Fibroblast of upper back skin (primary cell): ENCODE measurements around the gene ZNF780B.

Experiments
- DNase-seq: peaks from one replicate; pipeline ENCODE4 v3.0.0-alpha.2; 2013

ZNF780B gene

GRCh38 chr19:40035996-40036395, 20.0 kb downstream of the ZNF780B start:
- DNase-seq: peak; percentile 3

DNA sequence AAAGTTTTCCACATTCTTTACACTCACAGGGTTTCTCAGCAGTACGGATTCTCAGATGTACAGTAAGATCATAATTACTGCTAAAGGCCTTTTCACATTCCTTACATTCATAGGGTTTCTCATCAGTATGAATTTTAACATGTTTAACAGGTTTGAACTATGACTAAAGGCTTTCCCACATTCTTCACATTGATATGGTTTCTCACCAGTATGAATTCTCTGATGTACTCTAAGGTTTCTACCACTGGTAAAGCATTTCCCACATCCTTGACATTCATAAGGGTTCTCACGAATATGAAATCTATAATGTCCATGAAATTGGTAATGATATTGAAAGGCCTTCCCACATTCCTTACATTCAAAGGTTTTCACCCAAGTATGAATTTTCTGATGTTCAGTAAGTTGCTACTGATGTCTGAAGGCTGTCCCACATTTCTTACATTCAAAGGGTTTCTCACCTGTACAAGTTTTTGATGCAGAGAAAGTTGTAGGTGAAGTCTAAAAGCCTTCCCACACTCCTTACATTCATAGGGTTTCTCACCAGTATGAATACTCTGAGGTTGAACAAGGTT, 22.0 kb downstream of the ZNF780B start:
- no peak for DNase-seq

GRCh38 chr19:40026597-40026970, 29.4 kb downstream of the ZNF780B start:
- DNase-seq: no peak

- no peak for DNase-seq
Measured at GRCh38 chr19:40025938-40026596, 30.0 kb downstream of the ZNF780B start.

DNA sequence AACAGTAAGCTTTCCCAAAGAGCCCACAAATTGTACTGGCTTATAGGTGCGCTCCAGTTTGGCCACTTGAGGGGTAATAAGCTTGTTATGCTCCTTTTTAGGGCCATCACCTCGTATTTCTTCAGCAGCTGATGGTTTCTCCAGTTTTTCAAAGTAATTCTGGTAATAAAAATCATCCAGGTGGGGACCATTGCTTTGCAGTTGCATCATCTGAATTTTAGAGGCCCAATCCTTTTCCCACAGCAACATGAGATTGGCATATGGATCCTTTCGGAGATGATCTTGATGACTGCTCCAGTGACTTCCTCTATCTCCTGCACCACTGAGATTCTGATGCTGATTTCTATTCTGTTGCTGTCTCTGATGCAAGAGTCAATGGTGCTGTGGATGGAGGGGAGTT, 32.1 kb downstream of the ZNF780B start:
- DNase-seq: no peak

GRCh38 chr19:40013991-40014390, 42.0 kb downstream of the ZNF780B start:
- no peak for DNase-seq

DNA sequence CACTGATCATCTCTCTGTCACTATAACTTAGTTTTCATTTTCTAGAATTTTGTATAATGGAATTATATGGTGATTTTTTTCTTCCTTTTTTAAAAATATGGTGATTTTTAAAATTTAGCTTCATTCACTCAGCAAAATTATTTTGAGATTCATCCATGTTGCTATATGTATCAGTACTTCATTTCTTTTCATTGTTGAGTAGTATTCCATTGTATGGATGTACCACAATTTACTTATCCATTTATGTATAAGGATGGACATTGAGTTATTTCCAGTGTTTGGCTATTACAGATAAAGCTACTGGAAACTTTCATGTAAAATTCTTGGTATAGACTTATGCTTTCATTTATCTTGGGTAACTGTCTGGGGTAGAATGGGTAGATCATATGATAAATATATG, 46.4 kb downstream of the ZNF780B start:
- DNase-seq: no peak

DNA sequence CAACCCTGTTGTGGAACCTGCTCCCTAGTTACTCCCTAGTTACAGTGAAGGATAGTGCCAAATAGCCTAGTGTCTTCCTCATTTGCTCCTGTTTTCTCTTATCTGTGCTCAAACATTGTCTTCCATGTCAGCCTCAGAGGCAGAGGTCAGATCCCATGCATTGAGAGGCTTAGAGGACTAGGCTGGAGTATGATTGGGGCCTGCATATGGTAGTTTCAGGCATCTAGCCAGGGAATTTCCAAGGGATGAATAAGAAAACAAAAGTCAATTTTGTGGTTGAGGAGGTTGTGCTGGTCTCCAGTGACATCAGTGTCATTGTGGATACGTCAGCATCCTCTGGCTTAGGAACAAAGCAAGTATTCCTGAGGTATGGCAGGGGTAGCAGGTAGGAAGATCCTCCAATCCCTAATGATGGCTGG, 49.7 kb downstream of the ZNF780B start:
- DNase-seq: peak; percentile 75

- no peak for DNase-seq
Measured at GRCh38 chr19:40005691-40006272, 50.2 kb downstream of the ZNF780B start.

- DNase-seq: no peak
Measured at GRCh38 chr19:39998501-39998900, 57.5 kb downstream of the ZNF780B start.

GRCh38 chr19:39997638-39998216, 58.3 kb downstream of the ZNF780B start:
- DNase-seq: no peak

DNA sequence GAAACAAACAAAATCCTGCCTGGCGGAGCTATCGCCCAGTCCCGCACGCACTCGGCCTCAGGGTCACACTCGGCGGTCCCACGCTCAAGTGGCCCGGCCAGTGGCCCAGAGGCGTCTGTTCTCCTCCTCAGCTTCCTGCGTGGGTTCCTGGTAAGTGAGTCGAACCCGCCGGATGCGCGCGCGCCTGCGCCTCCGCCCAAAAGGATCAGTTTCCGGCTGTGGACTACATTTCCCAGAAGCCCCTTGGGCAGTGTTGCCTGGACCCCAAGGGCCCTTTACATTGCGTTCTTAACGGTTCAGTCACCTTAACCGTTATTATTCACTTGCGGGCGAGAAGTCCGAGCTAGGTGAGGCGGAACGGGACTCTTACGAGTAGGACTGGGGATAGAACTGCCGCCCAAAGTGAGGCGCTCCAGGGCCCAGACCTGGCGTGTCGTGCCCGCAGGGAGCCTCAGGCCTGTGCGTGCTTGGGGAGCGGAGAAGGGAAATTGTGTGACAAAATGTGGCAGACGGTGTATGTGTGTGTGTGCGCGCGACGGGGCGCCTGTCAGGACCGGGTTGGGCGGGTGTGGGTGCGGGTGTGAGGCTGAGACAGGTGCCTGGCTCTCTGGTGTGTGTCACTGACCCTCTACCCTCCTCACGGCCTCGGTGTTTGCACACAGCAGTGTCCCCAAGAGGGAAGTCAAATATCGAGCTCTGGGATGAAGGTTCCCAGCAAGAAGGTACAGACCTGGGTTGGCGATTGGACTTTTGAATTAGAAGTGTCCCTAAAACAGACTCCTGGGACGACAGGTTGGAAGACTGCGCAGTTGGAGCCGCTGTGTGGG, 59.0 kb downstream of the ZNF780B start, which contains the start of gene ZNF546:
ZNF546 (plus strand) TSS at position 250 of the 827 bp plus-strand sequence. CDS start 1,267 bp downstream, outside the sequence.
- DNase-seq: peak; percentile 87

DNA sequence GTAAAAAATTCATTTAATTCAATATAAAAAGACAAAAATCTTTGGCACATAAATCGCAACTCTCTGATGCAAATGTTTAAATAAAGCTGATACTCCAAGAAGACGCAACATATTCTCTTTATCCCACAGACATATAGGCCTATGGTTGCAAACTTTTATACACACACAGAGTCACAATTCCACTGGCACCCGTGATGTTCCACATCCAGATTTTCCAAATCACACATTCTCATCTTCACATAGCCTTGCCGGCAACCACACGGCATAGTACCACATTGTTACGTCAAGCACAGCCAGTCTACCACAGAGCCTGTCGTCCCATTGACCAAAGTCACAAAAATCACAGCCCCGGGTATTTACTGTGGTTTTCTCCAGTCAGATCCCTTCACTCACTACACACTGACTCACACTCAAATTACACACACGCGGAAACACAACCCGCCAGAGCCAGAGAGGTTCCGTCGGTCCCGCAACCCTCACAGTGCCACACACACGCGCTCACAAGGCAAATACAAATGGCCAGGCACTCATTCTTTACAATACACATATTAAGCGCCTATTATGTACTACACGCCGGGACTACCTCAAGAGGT, 59.7 kb downstream of the ZNF780B start:
- peak; percentile 54 for DNase-seq

DNA sequence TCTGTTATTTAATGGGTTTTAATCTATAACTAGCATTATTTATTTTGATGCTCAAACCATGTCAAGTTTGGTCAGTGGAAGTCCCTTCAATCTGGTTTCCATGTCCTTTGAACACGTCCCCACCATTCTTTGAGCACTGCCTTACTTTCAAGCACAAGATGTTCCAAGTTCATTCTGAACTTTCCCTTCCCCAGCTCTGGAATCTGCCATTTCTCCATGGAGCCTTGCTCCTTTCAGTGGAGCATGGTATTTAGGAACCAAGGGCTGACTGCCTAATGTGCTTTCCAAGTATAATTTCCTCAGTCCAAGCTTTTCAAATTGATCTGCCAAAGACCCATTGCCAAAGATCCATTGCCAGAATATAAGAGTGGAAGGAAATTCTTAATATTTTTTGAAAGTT, 60.2 kb downstream of the ZNF780B start:
- no peak for DNase-seq

GRCh38 chr19:39994361-39994760, 61.7 kb downstream of the ZNF780B start:
- DNase-seq: no peak

GRCh38 chr19:39993605-39994004, 62.4 kb downstream of the ZNF780B start:
- DNase-seq: no peak

GRCh38 chr19:39987596-39987995, 68.4 kb downstream of the ZNF780B start:
- DNase-seq: no peak

- no peak for DNase-seq
Measured at GRCh38 chr19:39987167-39987566, 68.9 kb downstream of the ZNF780B start.

GRCh38 chr19:39986643-39987042, 69.4 kb downstream of the ZNF780B start:
- no peak for DNase-seq

- DNase-seq: no peak
Measured at GRCh38 chr19:39983695-39984300, 72.2 kb downstream of the ZNF780B start.

- DNase-seq: no peak
Measured at GRCh38 chr19:39982883-39983282, 73.1 kb downstream of the ZNF780B start.
